GM18502 (cell line): ENCODE results near the gene FHIT.

Experiments
- ATAC-seq: cut with Tn5 transposase; IDR thresholded peaks from one replicate; pipeline ENCODE4 v1.9.1; 2021; ENCODE audit warnings: mild to moderate bottlenecking; ENCODE audit not compliant: unreplicated experiment, poor library complexity

The FHIT gene

GRCh38 chr3:60887574-60887973 lies 363.7 kb downstream of the FHIT start:
- ATAC-seq, result no peak

- ATAC-seq, result no peak
These were observed 364.7 kb downstream of the FHIT start for GRCh38 chr3:60886518-60886917.

GRCh38 chr3:60884005-60884404 lies 367.2 kb downstream of the FHIT start:
- no peak for ATAC-seq

GRCh38 chr3:60877188-60877587 lies 374.1 kb downstream of the FHIT start:
- no peak for ATAC-seq

- ATAC-seq, result no peak
These were observed 380.9 kb downstream of the FHIT start for GRCh38 chr3:60870396-60870795.

- ATAC-seq, result no peak
These were observed 384.1 kb downstream of the FHIT start for GRCh38 chr3:60867200-60867599.

- no peak for ATAC-seq
These were observed 394.8 kb downstream of the FHIT start for GRCh38 chr3:60856257-60857046.

- no peak for ATAC-seq
These were observed 396.0 kb downstream of the FHIT start for GRCh38 chr3:60855250-60855649.

GRCh38 chr3:60854791-60855190 lies 396.5 kb downstream of the FHIT start:
- ATAC-seq, result no peak

- ATAC-seq, result no peak
These were observed 403.5 kb downstream of the FHIT start for GRCh38 chr3:60847791-60848190.

GRCh38 chr3:60844256-60844655 lies 407.0 kb downstream of the FHIT start:
- ATAC-seq, result no peak

GRCh38 chr3:60841355-60841754 lies 409.9 kb downstream of the FHIT start:
- ATAC-seq, result no peak

- no peak for ATAC-seq
These were observed 412.0 kb downstream of the FHIT start for GRCh38 chr3:60839246-60839645.

- ATAC-seq, result no peak
These were observed 415.5 kb downstream of the FHIT start for GRCh38 chr3:60835796-60836195.

- ATAC-seq, result no peak
These were observed 422.2 kb downstream of the FHIT start for GRCh38 chr3:60829058-60829457.

- no peak for ATAC-seq
These were observed 423.6 kb downstream of the FHIT start for GRCh38 chr3:60827666-60828065.

GRCh38 chr3:60826511-60826910 lies 424.7 kb downstream of the FHIT start:
- no peak for ATAC-seq

- ATAC-seq, result no peak
These were observed 438.8 kb downstream of the FHIT start for GRCh38 chr3:60812502-60812901.

- no peak for ATAC-seq
These were observed 440.4 kb downstream of the FHIT start for GRCh38 chr3:60810881-60811280.

- no peak for ATAC-seq
These were observed 441.2 kb downstream of the FHIT start for GRCh38 chr3:60809857-60810610.

- ATAC-seq, result no peak
These were observed 447.8 kb downstream of the FHIT start for GRCh38 chr3:60803216-60804173.
